HG03045 (cell line): ENCODE results near the gene NKD2.
"Not testable (repeated sequence)": the region's sequence is repeated elsewhere in the genome, so short reads cannot be mapped to it uniquely, and the experiment has no call there.

Source experiments
- ATAC-seq: cut with Tn5 transposase; IDR thresholded peaks from one replicate; pipeline ENCODE4 v1.9.1; 2021; ENCODE audit warnings: mild to moderate bottlenecking, moderate library complexity; ENCODE audit not compliant: unreplicated experiment

Gene NKD2

GRCh38 chr5:999032-999501, 9.5 kb upstream of the NKD2 start:
- no peak for ATAC-seq

DNA sequence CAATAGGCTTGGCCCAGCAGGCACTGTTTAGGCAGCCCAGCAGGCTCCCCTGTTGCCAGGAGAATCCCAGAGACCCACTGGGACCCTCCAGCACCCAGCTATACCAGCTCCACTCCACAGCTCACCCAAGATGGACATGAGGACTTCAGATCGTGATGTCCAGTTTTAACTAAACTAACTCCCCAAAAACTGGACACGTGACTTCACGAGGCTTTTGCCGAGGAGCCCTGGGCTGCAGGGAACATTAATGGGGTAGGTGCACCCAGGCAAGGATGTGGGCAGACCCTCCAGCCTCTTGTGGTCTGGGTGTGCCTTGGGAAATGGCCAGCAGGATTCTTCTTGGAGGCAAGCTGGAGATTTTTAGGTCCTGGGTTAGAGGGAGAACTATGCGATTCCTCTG, 8.9 kb upstream of the NKD2 start:
- no peak for ATAC-seq

- no peak for ATAC-seq
Measured at GRCh38 chr5:1000329-1000728, 8.3 kb upstream of the NKD2 start.

DNA sequence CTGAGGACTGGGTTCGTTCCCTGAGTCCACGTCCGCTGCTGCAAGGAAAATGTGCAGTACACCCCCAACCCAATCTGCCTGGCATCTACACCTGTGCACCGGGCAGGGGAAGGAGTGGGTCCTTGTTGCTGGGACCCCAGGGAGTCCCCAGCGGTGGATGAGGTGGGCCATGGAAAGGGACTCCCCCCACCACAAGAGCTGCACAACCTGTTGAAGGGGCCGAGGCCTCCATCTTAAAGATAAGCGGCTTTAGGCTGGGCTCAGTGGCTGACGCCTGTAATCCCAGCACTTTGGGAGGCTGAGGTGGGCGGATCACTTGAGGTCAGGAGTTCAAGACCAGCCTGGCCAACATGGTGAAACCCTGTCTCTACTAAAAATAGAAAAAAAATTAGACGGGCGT, 7.8 kb upstream of the NKD2 start:
- ATAC-seq = not testable (repeated sequence)

GRCh38 chr5:1001406-1002270, 7.0 kb upstream of the NKD2 start:
- no peak for ATAC-seq

DNA sequence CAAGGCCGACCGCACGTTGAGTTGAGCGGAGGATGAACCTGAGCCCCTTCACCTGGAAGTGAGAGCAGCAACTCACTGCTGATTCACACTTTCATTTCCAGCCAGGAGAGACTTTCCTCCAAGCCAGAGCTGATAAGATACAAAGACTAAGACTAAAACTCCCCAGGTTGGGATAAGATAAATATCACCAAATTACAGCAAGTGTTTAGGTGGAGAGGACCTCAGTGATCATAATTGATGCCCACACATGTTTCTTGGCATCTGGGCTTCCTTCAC, 6.4 kb upstream of the NKD2 start:
- ATAC-seq = no peak

- ATAC-seq = no peak
Measured at GRCh38 chr5:1002836-1003235, 5.8 kb upstream of the NKD2 start.

DNA sequence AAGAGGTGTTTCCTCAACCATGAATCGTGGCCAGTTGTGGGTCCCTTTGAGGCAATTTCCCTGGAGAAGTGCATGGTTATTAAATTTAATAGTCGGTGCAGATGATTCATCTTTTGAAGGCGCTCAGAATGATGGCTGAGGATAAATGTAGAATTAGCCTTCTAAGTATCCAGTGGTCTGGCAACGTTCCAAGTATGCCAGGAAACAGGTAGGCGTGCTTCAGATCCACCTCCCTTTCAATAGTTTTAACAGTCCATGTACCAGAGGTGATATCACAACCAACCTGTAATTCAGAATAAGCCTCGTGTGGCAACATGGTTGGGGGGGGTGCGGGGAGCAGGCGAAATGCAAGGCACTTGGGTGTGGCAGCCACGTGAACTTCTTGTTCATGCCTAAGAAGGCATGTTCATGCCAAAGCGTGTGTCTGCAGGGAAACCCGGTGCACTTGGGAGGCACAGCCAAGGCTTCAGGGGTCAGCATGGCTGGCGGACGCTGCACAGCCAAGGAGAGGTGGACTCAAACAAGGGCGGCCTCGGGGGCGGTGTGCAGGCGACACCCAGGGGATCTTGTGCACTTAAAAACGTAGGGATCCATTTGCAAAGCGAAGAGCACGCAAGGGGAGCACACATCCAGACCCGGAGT, 5.2 kb upstream of the NKD2 start:
- ATAC-seq = no peak

GRCh38 chr5:1004461-1005248, 3.9 kb upstream of the NKD2 start:
- no peak for ATAC-seq

- ATAC-seq = no peak
Measured at GRCh38 chr5:1005249-1005851, 3.3 kb upstream of the NKD2 start.

- ATAC-seq = no peak
Measured at GRCh38 chr5:1005904-1006655, 2.5 kb upstream of the NKD2 start.

GRCh38 chr5:1006656-1007071, 1.9 kb upstream of the NKD2 start:
- no peak for ATAC-seq

DNA sequence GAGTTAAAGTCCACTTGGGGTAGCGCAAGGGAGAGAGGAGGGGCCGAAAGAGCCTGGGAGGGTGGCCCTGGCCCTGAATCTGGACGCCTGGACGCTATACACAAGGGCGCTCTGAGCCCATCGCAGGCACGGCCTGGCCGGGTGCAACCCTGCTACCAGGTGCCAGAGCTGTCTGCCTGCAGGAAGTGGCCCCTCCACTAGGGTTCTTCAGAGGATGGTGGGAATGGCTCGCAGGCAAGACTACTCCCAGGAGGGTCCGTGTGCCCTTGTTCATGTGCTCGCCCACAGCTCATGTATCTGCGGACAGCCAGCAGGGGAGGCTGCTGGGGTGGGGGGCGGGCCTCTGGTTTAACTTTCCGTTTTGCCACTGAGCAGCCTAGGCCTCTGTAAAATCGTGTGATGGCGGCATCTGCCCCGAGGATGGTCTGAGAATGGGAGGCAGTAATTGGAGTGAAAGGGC, 1.4 kb upstream of the NKD2 start:
- no peak for ATAC-seq

DNA sequence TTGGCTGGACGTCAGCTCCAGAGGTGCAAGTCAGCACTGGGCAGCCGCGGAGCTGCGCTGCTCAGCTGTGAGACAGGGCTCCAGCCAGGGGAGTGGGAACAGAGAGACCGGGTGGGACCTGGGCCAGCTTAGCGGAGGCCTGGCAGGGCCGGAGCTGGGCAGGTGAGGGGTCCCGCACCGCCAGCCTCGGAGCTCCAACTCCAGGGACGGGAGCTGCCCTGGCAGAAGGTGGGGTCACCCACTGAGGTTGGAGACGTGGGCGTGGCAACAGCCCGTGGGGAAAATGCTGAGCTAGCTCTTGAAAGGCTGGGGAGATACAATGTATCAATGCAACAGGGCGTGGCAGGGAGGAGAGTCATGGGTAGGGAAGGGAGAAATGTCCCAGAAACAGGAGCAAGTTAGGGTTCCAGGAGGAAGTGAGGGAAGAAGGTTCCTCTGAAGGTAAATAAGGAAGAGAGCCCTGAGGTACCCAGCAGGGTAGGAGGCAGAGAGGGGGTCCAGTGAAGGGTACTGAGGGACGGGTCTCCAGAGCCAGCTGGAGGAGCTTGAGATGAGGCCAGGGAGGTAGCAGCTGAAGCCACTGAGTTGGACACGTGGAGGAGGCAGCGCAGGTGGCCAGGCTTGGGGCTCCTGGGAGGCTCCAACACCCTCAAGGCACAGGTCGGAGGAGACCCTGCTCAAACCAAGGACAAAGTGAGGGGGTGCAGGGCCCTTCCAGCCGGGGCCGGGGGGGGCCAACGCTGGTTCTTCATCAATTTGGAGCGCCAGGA, 736 bp upstream of the NKD2 start:
- ATAC-seq = no peak

DNA sequence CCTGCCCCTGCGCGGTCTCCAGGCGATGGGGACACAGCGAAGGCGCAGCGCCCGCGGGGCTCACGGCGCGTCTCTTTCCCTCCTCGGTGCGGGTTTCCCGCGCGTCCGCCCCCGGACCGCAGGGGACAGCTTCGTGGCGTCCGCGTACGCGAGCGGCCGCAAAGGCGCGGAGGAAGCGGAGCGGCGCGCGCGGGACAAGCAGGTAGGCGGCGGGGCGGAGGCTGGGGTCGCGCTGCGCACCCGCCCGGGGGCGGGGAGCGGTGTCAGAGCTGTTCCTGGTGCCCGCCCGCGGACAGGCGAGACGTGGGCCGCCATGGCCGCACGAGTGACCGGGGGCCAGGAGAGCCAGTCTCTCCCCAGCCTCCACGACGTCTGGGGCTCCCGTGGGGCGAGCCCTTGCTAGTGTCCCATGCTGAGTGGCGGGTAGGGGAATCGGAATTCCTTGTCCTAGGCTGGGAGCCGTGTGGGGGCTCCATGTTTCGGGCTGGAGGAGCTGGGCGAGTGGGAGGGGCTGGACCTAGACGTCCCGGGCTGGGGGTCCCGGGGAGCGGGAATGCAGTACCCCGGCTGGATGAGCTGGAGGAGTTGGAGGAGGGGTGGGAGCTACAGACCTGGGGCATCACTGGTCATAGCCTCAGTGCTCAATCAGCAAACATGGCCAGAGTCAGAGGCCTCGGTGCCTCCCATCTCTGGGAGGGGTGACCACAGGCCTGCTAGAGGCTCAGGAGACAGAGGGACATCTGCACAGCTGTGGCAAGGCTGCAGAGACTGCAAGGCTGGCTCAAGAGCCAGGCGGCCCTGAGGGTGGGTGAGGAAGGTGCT, 968 bp downstream of the NKD2 start:
- ATAC-seq = no peak

DNA sequence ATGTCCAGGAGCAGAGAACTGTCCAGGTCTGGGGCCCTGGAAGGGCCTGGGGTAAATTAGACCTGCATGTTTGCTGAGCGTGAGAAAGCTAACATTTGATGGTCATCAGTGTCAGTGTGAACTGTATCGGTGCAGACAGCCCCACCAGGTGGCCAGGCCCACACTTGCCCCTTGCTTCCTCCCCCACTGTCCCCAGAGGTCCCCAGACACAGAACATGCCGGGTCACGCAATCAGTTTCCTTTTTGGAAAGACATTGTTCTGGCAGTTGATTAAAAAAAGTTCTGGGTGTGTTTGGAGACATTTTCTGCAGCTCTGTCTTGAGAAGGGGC, 1.5 kb downstream of the NKD2 start:
- ATAC-seq = no peak

DNA sequence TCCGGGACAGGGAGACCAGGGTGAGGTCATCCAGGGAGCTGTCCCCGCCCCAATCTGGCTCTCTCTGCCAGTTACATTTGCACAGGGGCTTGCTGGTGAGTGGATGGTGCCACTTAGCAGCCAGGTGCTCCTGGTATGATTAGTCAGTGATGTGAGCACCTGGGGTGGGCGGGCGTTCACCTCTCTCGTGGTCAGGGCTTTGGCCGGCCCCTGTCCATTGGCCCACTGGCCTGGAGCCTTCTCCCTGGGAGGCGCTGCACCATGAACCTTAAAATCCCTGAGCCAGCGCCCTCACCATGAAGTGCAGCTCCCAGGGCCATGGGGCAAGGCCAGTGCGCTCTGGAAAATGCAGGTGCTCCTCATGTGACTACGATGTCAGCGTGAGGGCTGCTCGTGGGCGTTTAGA, 2.0 kb downstream of the NKD2 start:
- ATAC-seq = no peak

- no peak for ATAC-seq
Measured at GRCh38 chr5:1011226-1011631, 2.6 kb downstream of the NKD2 start.

- no peak for ATAC-seq
Measured at GRCh38 chr5:1011741-1012312, 3.2 kb downstream of the NKD2 start.
